IPS DF 6.9 (cell line): ENCODE measurements around the gene HS3ST2.

Experiments
- DNase-seq: peaks from one replicate; pipeline ENCODE4 v3.0.0-alpha.2; 2013; ENCODE audit warnings: low read depth, low spot score
- H3K27ac ChIP-seq: one replicate; pipeline ENCODE4 v1.5.1; 2013; ENCODE audit warnings: low read length, control low read depth
- H3K27me3 ChIP-seq: 2 replicates; pipeline ENCODE4 v1.6.1; 2013; ENCODE audit warnings: mild to moderate bottlenecking, low read length; ENCODE audit not compliant: control insufficient read depth, insufficient read depth
- H3K36me3 ChIP-seq: 2 replicates; pipeline ENCODE4 v1.6.1; 2013; ENCODE audit warnings: low read length; ENCODE audit not compliant: control insufficient read depth, insufficient read depth
- H3K4me1 ChIP-seq: 2 replicates; pipeline ENCODE4 v1.6.1; 2013; ENCODE audit warnings: low read length; ENCODE audit not compliant: control insufficient read depth, insufficient read depth
- H3K4me3 ChIP-seq: 2 replicates; pipeline ENCODE4 v1.5.1; 2013; ENCODE audit warnings: mild to moderate bottlenecking, low read length
- H3K9me3 ChIP-seq: 2 replicates; pipeline ENCODE4 v1.6.1; 2013; ENCODE audit warnings: low read length, inconsistent platforms; ENCODE audit not compliant: control insufficient read depth, insufficient read depth
- WGBS: extraction: QIAGEN DNeasy Blood & Tissue Kit; methylation state at CpG from one replicate; pipeline ENCODE4 v1.1.7; 2013; ENCODE audit warnings: mixed read lengths, missing lambda C conversion rate; ENCODE audit not compliant: insufficient read length, insufficient coverage; 5-methylcytosine and 5-hydroxymethylcytosine counted together

The HS3ST2 gene

DNA sequence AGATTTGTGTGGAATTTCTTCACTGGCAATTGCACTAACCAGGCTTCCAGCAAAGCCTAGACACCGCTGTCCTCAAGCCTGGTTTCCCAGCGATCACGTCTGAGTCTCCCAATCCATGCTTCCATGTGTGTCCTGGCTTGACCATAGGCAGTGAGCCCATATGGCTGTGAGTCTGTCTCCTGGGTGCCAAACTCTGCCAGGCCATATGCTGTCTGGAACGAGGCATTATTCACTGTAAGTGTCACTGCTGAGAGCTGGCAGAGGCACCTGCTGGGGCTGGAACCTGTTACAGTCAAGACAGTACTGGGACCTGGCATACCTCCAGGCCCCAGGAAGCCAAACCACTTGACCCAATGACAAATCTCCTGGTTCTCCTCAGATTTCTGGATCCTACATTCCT, 60.4 kb downstream of the HS3ST2 start:
- Histone ChIP-seq H3K27me3 (no peaks in the 10 kb centered on the region), H3K36me3 (no peaks in the 10 kb centered on the region), H3K4me3 (no peak overlapping the region), H3K4me1 (no peaks in the 10 kb centered on the region), H3K9me3 (no peaks in the 10 kb centered on the region), H3K27ac (no peak overlapping the region)
- WGBS: no CpG with 5 or more reads among the region's 4 CpGs
- no peak for DNase-seq

DNA sequence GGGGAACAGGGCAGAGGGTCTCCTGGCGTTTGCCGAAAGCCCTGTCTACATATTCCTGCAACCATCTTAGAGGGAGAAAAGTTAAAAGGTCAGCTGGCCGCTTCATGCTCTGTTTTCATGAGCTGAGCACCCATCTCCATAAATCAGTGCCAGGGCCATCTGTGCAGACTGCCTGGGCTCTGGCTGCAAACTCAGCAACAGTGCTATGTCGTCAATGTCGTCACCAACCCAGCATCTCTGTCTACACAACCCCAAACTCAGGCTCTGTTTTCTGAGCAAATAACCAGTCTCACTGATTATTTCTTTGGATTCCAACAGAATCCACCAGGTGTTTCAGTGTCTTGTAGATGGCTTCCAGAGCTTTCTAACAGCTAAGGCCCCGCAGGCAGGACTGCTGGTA, 65.0 kb downstream of the HS3ST2 start:
- no CpG with 5 or more reads among the region's 6 CpGs for WGBS
- no peak overlapping the region for H3K27ac ChIP-seq
- H3K9me3 ChIP-seq: no peaks in the 10 kb centered on the region
- H3K27me3 ChIP-seq: no peaks in the 10 kb centered on the region
- DNase-seq: no peak
- no peak overlapping the region for H3K4me3 ChIP-seq
- H3K4me1 ChIP-seq: no peaks in the 10 kb centered on the region
- no peaks in the 10 kb centered on the region for H3K36me3 ChIP-seq

DNA sequence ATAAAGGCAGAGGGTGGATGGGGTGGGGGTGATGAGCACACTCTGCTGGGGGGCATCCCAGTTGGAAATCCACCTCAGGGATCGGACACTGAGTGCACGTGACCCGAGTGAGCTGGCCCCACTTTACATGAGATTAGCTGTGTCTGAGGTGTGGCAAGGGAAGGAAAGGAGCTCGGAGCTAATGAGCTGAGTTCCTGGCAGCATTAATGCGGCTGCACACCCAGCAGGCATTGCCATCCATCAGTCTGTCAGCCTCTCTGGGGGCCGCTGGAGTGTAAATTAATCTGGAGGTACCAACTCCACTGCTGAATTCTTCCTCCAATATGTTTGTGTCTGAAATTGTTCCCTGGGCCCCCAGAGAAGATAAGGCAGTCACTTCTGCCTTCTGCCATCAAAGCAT, 65.5 kb downstream of the HS3ST2 start:
- H3K27me3 ChIP-seq: no peaks in the 10 kb centered on the region
- no peaks in the 10 kb centered on the region for H3K36me3 ChIP-seq
- DNase-seq: no peak
- H3K9me3 ChIP-seq: no peaks in the 10 kb centered on the region
- no peak overlapping the region for H3K4me3 ChIP-seq
- WGBS: no CpG with 5 or more reads among the region's 6 CpGs
- H3K4me1 ChIP-seq: no peaks in the 10 kb centered on the region
- H3K27ac ChIP-seq: no peak overlapping the region

DNA sequence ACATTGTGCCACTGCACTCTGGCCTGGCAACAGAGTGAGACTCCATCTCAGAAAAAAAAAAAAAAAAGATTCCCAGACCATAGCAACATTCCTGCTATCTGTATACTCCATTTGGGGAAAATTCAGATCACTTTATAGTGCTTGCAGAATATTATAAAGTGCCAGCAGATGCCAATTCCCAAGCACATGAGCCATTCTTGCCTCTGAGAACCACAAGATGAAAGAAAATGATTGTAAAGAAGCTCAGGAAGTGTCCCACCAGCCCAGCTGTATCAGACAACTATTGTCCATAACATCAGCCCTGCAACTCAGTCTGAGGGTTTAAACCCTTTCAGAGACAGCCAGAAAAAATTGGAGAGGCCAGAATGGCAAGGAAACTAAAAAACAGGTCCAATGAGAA, 69.0 kb downstream of the HS3ST2 start:
- Histone ChIP-seq H3K4me1 (no peaks in the 10 kb centered on the region), H3K27ac (no peak overlapping the region), H3K4me3 (no peak overlapping the region), H3K9me3 (no peaks in the 10 kb centered on the region), H3K27me3 (no peaks in the 10 kb centered on the region), H3K36me3 (no peaks in the 10 kb centered on the region)
- no peak for DNase-seq

DNA sequence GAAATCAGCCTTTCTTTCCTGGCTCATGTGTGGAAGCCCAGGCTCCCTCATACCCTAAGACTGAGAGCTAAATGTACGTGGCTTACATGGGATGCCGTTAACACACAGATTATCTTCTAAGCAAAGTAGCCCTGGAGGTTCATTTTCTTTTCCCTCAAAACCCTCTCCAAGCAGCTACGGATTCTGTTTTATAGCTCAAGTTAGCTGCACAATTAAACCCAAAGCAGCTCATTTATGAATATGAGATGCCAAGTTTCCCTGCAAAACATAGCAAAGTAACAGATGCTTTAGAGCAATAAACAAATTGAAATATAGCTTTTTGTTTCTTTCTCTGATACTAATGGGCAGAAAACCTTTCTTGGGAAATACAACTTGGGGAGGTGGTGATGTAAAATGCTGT, 72.0 kb downstream of the HS3ST2 start:
- no CpG with 5 or more reads among the region's 3 CpGs for WGBS
- no peak for DNase-seq
- Histone ChIP-seq H3K4me3 (no peak overlapping the region), H3K4me1 (no peaks in the 10 kb centered on the region), H3K36me3 (no peaks in the 10 kb centered on the region), H3K27me3 (no peaks in the 10 kb centered on the region), H3K27ac (no peak overlapping the region), H3K9me3 (no peaks in the 10 kb centered on the region)

DNA sequence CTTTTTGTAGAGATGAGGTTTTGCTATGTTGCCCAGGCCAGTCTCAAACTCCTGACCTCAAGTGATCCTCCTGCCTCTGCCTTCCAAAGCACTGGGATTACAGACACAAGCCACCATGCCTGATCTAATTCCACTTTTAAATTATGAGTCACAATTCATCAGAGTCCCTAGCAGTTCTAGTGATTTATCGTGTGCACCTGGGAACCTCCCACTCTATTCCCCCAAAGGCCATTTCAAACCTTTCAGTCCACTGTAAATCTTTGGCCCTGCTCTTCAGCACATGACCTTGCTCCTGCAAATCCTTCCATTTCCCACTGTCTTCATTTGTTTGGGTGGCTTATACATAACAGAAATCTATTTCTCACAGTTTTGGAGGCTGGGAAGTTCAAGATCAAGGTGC, 73.0 kb downstream of the HS3ST2 start:
- Histone ChIP-seq H3K36me3 (no peaks in the 10 kb centered on the region), H3K4me1 (no peaks in the 10 kb centered on the region), H3K27ac (no peak overlapping the region), H3K4me3 (no peak overlapping the region), H3K27me3 (no peaks in the 10 kb centered on the region), H3K9me3 (no peaks in the 10 kb centered on the region)
- no peak for DNase-seq
- no CpG with 5 or more reads among the region's 1 CpG for WGBS

DNA sequence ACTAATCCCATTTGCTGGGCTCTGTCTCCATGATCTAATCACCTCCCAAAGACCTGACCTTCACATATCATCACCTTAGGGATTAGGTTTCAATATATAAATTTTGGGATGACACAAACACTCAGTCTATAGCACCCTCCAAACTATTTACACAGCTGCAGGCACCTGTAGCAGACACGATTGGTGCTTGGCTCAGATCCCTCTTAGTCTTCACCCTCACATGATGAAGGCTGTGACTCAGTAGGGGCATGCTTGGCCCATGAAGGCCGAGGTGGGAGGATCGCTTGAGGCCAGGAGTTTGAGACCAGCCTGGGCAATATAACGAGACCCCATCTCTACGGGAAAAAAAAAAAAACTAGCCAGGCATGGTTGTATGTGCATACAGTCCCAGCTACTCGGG, 73.5 kb downstream of the HS3ST2 start:
- no peak overlapping the region for H3K4me3 ChIP-seq
- no peaks in the 10 kb centered on the region for H3K36me3 ChIP-seq
- DNase-seq: no peak
- H3K9me3 ChIP-seq: no peaks in the 10 kb centered on the region
- no peaks in the 10 kb centered on the region for H3K27me3 ChIP-seq
- WGBS: no CpG with 5 or more reads among the region's 6 CpGs
- H3K27ac ChIP-seq: no peak overlapping the region
- H3K4me1 ChIP-seq: no peaks in the 10 kb centered on the region

DNA sequence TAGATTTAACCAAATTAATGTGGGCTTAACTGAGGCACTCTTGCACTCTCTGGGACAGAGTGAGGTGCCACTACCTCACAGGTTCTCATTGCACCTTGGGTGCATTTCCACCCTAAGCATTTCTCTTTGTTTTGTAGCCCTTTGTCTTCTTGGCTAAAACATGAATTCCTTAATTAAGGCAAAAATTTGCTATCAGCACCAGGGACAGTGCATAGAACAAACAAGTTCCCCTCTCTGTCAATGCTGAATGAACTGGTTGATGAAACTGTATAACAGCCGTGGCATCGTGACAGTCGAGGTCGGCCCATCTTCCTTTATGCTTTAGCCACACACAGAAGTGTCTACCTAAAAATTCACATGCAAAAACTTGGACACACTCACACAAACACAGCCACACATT, 74.8 kb downstream of the HS3ST2 start:
- Histone ChIP-seq H3K9me3 (no peaks in the 10 kb centered on the region), H3K36me3 (no peaks in the 10 kb centered on the region), H3K27me3 (no peaks in the 10 kb centered on the region), H3K4me1 (no peaks in the 10 kb centered on the region), H3K27ac (no peak overlapping the region), H3K4me3 (no peak overlapping the region)
- no CpG with 5 or more reads among the region's 4 CpGs for WGBS
- DNase-seq: no peak

DNA sequence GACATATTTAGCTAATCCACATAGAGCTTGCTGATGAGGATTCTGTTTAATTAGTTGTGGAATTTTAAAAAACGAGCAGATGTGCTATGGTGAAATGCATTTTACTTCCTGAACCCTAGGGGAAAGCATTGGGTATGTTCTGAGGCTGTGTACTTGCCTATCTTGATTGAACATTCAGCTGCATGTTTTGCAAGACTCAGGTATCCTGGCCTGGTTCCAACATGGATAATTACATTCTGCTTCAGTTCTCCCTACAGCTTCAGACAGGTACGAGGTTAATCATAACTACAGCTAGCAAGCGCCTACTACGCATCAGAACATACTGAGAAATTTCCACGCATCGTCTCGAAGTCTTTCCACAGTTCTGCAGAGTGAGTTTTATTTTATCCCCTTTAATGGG, 77.0 kb downstream of the HS3ST2 start:
- no peak for DNase-seq
- no peak overlapping the region for H3K27ac ChIP-seq
- WGBS: no CpG with 5 or more reads among the region's 7 CpGs
- H3K4me1 ChIP-seq: no peaks in the 10 kb centered on the region
- no peaks in the 10 kb centered on the region for H3K36me3 ChIP-seq
- no peaks in the 10 kb centered on the region for H3K27me3 ChIP-seq
- no peaks in the 10 kb centered on the region for H3K9me3 ChIP-seq
- H3K4me3 ChIP-seq: no peak overlapping the region

DNA sequence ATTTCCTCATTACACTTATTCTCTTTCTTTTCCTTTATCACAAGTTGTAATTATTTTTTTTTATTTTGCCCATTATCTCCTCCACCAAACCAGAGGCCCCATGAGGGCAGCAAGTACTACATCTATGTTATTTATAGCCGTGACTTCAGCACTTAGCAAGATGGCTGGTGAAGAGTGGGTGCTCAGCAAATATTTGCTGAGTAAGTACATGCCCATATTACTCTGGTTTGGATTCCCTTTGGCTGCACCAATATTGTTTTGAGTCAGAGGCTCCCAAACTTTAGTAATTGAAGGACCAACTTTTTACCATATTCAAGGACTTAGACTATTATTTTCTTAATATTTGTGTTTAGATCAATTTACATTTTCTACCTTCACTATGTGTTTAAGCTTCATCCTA, 83.2 kb downstream of the HS3ST2 start:
- no peak for DNase-seq
- Histone ChIP-seq H3K27me3 (no peaks in the 10 kb centered on the region), H3K9me3 (no peaks in the 10 kb centered on the region), H3K27ac (no peak overlapping the region), H3K4me3 (no peak overlapping the region), H3K36me3 (no peaks in the 10 kb centered on the region), H3K4me1 (peaks cover 3% of the 10 kb centered on the region; the same call in 1 of the 2 replicates)
- WGBS: no CpG with 5 or more reads among the region's 1 CpG

DNA sequence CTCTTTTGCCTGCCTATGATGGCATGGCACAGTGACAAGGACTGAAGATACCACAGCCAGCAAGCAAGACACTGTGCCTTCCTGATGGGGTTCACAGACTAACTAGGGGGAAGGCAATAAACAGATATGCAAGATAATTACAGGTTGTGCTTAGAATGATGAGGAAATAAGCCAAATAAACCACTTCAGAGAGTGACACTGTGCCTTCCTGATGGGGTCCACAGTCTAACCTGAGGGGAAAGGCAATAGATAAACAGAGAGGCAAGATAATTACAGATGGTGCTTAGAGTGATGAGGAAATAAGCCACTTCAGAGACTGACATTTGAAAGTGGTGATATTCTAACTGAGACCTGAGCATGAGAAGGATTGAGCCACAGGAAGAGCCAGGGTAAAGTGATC, 84.2 kb downstream of the HS3ST2 start:
- H3K27ac ChIP-seq: no peak overlapping the region
- no peak for DNase-seq

More for the DNA sequence above, 84.2 kb downstream of the HS3ST2 start:
- peaks cover 3% of the 10 kb centered on the region; the same call in 1 of the 2 replicates for H3K4me1 ChIP-seq
- H3K36me3 ChIP-seq: no peaks in the 10 kb centered on the region
- H3K9me3 ChIP-seq: no peaks in the 10 kb centered on the region
- no peak overlapping the region for H3K4me3 ChIP-seq
- no peaks in the 10 kb centered on the region for H3K27me3 ChIP-seq
